ENCODE results near the gene DNAJB1. TPM values are rescaled to one million over a fixed set of nuclear protein-coding genes. Genes with fewer than 3 reads are reported as not detected.

The DNAJB1 gene
- total RNA-seq, 1 donor from 2014 or later: 61.9 TPM

GRCh38 chr19:14473073-14473977, 44.9 kb downstream of the DNAJB1 start:
- no peak overlapping the region for H3K27ac Mint-ChIP-seq
- H3K9ac ChIP-seq: no peak overlapping the region
- H3K36me3 Mint-ChIP-seq: peaks cover 5% of the 10 kb centered on the region
- H3K4me2 ChIP-seq: peak overlapping the region; percentile 87
- peak overlapping the region; percentile 71 for H3K4me3 Mint-ChIP-seq
- no peaks in the 10 kb centered on the region for H3K9me3 ChIP-seq (ENCODE audit: low read depth)
- peak overlapping the region; percentile 51 for H3K4me3 ChIP-seq
- H3K4me1 ChIP-seq: peaks cover 20% of the 10 kb centered on the region
- no peaks in the 10 kb centered on the region for H3K9me3 Mint-ChIP-seq
- H3K27ac ChIP-seq: no peak overlapping the region
- H4K20me1 ChIP-seq (ENCODE audit: low read depth): peaks cover 10% of the 10 kb centered on the region
- peaks cover 4% of the 10 kb centered on the region for H3K27me3 ChIP-seq
- peaks cover 11% of the 10 kb centered on the region for H3K27me3 Mint-ChIP-seq (ENCODE audit: insufficient read depth, low read depth)
- no peak overlapping the region for H2AFZ ChIP-seq (replicated peaks)
- no peak for DNase-seq (ENCODE audit: low spot score)
- TF ChIP-seq EZH2phosphoT487 (IDR thresholded peaks at IDR 0.05): no peak
- TF ChIP-seq CTCF (IDR thresholded peaks at IDR 0.05): no peak
- TF ChIP-seq EZH2 (IDR thresholded peaks at IDR 0.05): no peak
- peaks cover 19% of the 10 kb centered on the region for H3K4me1 Mint-ChIP-seq
- H3K36me3 ChIP-seq: no peaks in the 10 kb centered on the region
- H3F3A ChIP-seq (ENCODE audit: low read depth): peaks cover 18% of the 10 kb centered on the region
- no peaks in the 10 kb centered on the region for H3K79me2 ChIP-seq (ENCODE audit: low read depth)

- Mint-ChIP-seq H3K36me3 (peaks cover 5% of the 10 kb centered on the region), H3K27me3 (ENCODE audit: insufficient read depth, low read depth) (peaks cover 8% of the 10 kb centered on the region), H3K4me1 (peaks cover 19% of the 10 kb centered on the region), H3K9me3 (no peaks in the 10 kb centered on the region), H3K27ac (no peak overlapping the region), H3K4me3 (peak overlapping the region; percentile 27)
- H2AFZ ChIP-seq (replicated peaks): peak overlapping the region; percentile 89
- H3K4me2 ChIP-seq: peak overlapping the region; percentile 87
- H3K4me1 ChIP-seq: peaks cover 20% of the 10 kb centered on the region
- H3K27ac ChIP-seq: no peak overlapping the region
- H3K9me3 ChIP-seq (ENCODE audit: low read depth): no peaks in the 10 kb centered on the region
- H3K4me3 ChIP-seq: peak overlapping the region; percentile 51
- peak; percentile 93 for TF ChIP-seq CTCF (IDR thresholded peaks at IDR 0.05)
- TF ChIP-seq EZH2 (IDR thresholded peaks at IDR 0.05): peak; percentile 49
- no peak for TF ChIP-seq EZH2phosphoT487 (IDR thresholded peaks at IDR 0.05)
- H4K20me1 ChIP-seq (ENCODE audit: low read depth): peaks cover 10% of the 10 kb centered on the region
- H3F3A ChIP-seq (ENCODE audit: low read depth): peaks cover 18% of the 10 kb centered on the region
- no peaks in the 10 kb centered on the region for H3K79me2 ChIP-seq (ENCODE audit: low read depth)
- H3K27me3 ChIP-seq: peaks cover 4% of the 10 kb centered on the region
- peak; percentile 88 for DNase-seq (ENCODE audit: low spot score)
- no peak overlapping the region for H3K9ac ChIP-seq
- no peaks in the 10 kb centered on the region for H3K36me3 ChIP-seq
Measured at GRCh38 chr19:14472202-14472938, 45.8 kb downstream of the DNAJB1 start.

- H3K27ac Mint-ChIP-seq: no peak overlapping the region
- Histone ChIP-seq H3K27ac (no peak overlapping the region), H3K9ac (no peak overlapping the region), H3K27me3 (peaks cover 4% of the 10 kb centered on the region), H3K36me3 (no peaks in the 10 kb centered on the region), H3K4me1 (peaks cover 20% of the 10 kb centered on the region), H3K4me3 (peak overlapping the region; percentile 51), H3K9me3 (ENCODE audit: low read depth) (no peaks in the 10 kb centered on the region), H2AFZ (replicated peaks) (no peak overlapping the region), H4K20me1 (ENCODE audit: low read depth) (peaks cover 10% of the 10 kb centered on the region), H3K79me2 (ENCODE audit: low read depth) (no peaks in the 10 kb centered on the region), H3F3A (ENCODE audit: low read depth) (peaks cover 18% of the 10 kb centered on the region), H3K4me2 (peak overlapping the region; percentile 87)
- H3K4me3 Mint-ChIP-seq: peak overlapping the region; percentile 27
- TF ChIP-seq EZH2phosphoT487 (IDR thresholded peaks at IDR 0.05) (no peak), CTCF (IDR thresholded peaks at IDR 0.05) (no peak), EZH2 (IDR thresholded peaks at IDR 0.05) (no peak)
- no peak for DNase-seq (ENCODE audit: low spot score)
- peaks cover 7% of the 10 kb centered on the region for H3K27me3 Mint-ChIP-seq (ENCODE audit: insufficient read depth, low read depth)
- H3K9me3 Mint-ChIP-seq: no peaks in the 10 kb centered on the region
- peaks cover 4% of the 10 kb centered on the region for H3K36me3 Mint-ChIP-seq
- peaks cover 17% of the 10 kb centered on the region for H3K4me1 Mint-ChIP-seq
Measured at GRCh38 chr19:14471436-14472187, 46.6 kb downstream of the DNAJB1 start.

All from neural progenitor cell (in vitro differentiated cells).